Brain pericyte (primary cell): Measurements from ENCODE around the gene OR9G1.
"Not testable (repeated sequence)": the region's sequence is repeated elsewhere in the genome, so short reads cannot be mapped to it uniquely, and the experiment has no call there.

Source experiments
- DNase-seq: peaks from one replicate; pipeline ENCODE4 v3.0.0-alpha.2; 2012; ENCODE audit warnings: low read depth, low spot score

The OR9G1 gene

GRCh38 chr11:56698795-56699194, at the start of gene OR9G1:
OR9G1 (plus strand) TSS chr11:56699095; CDS start chr11:56700388, 1,293 bp downstream.
- DNase-seq = no peak

- DNase-seq = no peak
These were observed 39.1 kb upstream of the OR9G1 start for GRCh38 chr11:56659755-56660154.

DNA sequence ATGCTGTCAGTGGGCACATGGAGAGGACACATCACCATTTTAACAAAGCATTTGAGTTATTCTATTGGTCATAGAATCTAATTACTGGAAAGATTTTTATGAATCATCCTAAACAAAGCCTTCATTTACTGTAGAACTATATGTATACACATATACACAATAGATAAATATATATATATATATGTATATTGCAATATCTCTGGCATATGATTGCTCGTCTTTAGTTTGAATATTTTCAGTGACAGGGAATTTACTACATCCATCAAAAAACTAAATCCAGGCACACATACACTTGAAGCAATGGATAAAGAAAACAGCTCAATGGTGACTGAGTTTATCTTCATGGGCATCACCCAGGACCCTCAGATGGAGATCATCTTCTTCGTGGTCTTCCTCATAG, 35.5 kb upstream of the OR9G1 start, which contains the start of gene OR5AR1:
Gene OR5AR1 (plus strand): TSS at position 301 of the 400 bp plus-strand sequence. CDS start 0 bp downstream, at position 301.
- DNase-seq = no peak

DNA sequence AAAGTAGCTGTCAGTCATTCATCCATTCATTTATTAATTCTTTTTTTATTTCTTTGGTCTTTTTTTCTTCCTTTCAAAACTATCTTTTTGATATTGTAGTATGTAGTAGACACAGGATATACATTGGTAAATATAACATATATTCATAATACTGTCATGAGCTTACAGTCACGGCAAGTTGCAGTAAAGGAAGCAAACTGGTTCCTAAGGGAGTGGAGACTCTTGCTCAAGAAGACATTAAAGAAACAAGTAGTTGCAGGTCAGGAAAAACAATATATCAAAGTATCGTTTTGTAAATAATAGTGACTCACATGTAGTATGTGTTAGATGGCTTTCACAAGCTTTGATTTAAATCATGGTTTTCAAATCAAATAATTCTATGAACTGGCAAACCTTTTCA, 27.9 kb upstream of the OR9G1 start:
- no peak for DNase-seq

DNA sequence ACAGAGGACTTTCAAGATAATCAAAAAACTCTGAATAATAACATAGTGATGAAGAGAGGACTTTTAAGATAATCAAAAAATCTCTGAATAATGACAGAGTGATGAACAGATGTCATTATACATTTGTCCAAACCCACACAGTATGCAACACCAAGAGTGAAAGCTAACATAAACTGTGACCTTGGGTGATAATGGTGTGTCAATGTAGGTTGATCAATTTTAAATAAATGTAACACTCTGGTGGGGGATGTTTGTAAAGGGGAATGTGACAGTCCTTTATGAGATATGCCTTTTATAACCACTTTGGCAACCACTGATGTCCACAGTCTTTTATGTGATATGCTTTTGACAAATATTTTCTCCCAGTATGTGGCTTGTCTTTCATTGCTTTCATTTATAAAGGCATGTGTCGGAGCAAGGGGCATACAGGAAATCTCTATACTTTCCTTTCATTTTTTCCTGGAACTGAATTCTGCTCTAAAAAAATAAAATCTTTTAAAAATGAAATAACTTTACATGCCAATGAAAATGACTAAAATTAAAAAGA, 10.3 kb upstream of the OR9G1 start:
- DNase-seq = no peak

- DNase-seq = not testable (repeated sequence)
These were observed 7.7 kb upstream of the OR9G1 start for GRCh38 chr11:56691179-56691578.

DNA sequence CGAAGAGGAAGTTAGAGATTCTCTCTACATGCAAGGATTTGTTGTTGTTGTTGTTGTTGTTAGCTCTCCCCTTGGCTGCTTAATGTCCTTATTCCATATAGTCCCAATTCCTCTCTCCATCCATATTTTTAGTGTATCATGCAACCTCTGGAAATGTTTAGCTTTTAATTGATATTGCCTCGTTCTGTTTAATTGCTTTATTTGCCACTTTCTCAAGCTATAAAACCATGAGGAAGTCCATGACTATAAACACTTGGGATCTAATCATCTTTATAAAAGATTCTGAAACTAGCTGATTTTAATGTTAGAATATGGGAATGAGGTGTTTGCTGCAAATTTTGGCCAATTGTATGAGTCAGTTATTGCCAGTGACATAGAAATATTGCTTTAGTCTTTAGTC, 5.5 kb upstream of the OR9G1 start:
- DNase-seq = no peak

GRCh38 chr11:56700242-56700913, 1.5 kb downstream of the OR9G1 start:
- DNase-seq = no peak

GRCh38 chr11:56700914-56701485, 2.1 kb downstream of the OR9G1 start:
- no peak for DNase-seq

DNA sequence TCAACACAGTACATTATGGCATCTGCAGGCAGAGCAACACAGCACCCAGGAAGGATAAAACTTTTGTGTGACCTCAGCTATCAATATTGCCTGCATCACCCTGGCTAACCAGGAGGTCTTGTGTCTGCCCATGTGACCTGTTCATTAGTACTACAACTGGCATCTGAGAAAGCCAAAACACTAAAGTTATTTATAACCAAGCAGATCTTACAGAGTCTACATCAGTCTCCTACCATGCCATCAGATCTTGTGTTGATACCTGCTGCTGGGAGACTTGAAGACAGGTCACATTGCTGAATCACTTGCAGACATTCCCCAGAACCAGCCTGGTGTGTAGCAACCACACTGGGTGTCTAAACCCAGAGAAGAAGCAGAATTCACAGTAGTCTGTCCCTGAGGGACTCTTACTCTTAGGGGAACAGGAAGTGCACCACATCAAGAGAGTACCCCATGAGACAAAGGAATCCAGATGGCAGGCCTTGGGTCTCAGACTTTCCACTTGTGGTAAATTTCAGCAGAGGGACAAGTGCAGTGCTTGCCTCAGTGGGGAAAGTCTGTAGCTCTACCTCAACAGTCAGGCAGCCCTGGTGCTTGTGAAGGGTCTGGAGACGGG, 7.0 kb downstream of the OR9G1 start:
- DNase-seq = no peak

DNA sequence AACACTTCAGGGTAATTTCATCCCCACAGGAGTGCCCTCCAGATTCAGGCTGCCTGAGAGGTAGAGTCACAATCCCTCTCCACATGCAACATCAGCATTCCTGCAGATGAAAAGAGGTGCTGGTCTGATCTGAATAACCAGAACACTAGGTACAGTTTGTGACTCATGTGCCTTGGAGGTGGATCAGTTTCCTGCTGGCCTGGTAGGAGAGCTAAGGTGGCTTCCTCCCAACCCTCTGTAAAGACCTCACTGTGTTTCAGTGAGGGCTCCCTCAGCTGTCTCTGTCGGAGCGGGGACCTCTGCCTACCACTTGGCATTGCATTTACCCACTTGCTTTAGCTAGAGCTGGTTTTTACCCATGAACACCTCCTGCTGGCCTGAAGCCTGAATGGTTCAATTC, 7.6 kb downstream of the OR9G1 start:
- no peak for DNase-seq

GRCh38 chr11:56714206-56714605, 15.3 kb downstream of the OR9G1 start:
- DNase-seq = no peak

DNA sequence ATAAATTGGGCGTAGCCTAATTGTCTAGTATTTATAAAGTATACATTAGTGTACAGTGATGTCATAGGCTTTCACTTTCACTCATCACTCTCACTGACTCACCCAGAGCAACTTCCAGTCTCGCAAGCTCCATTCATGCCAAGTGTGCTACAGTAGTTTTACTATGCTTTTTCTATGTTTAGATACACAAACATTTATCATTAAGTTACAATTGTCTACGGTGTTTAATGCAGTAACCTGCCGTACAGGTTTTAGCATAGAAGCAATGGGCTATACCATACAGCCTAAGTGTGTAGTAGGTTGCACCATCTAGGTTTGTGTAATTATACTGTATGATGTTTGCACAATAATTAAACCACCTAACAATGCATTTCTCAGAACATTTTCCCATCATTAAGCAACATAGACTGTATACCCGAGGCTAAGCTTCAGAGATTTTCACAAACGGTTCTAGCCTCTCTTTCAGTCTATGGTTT, 17.5 kb downstream of the OR9G1 start:
- no peak for DNase-seq

GRCh38 chr11:56720513-56720912, 21.6 kb downstream of the OR9G1 start:
- no peak for DNase-seq

DNA sequence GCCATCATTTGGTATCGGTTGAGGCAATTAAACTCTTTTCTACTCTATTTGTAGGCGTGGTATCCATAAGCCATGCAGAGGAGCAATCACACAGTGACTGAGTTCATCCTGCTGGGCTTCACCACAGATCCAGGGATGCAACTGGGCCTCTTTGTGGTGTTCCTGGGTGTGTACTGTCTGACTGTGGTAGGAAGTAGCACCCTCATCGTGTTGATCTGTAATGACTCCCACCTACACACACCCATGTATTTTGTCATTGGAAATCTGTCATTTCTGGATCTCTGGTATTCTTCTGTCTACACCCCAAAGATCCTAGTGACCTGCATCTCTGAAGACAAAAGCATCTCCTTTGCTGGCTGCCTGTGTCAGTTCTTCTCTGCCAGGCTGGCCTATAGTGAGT, 41.2 kb downstream of the OR9G1 start:
- DNase-seq = no peak

GRCh38 chr11:56740886-56741285, 42.0 kb downstream of the OR9G1 start:
- no peak for DNase-seq

GRCh38 chr11:56748597-56748996, 49.7 kb downstream of the OR9G1 start, which contains the start of gene OR9G4:
OR9G4 (minus strand) TSS chr11:56748697; CDS start chr11:56743766, 4,931 bp downstream.
- no peak for DNase-seq

DNA sequence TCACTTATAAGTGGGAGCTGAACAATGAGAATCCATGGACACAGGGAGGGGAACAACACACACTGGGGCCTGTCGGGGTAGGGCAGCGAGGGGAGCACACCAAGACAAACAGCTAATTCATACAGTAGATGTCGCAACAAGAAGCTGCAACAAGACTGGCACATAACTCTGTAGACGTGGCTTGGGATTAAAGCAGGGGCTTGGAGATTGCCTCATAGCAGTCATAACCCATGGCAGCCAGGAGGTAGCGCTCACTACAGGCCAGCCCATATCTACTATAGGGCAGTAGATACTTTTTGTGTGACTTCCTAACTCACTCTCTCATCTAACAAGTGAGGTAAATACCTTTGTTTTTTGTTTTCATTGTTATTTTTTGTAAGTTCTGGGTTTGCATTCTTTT, 51.3 kb downstream of the OR9G1 start:
- no peak for DNase-seq

GRCh38 chr11:56751480-56751879, 52.6 kb downstream of the OR9G1 start:
- no peak for DNase-seq
